Endothelial cell of umbilical vein (primary cell): ENCODE results near the gene CAPG. TPM values are rescaled to one million over a fixed set of nuclear protein-coding genes. Genes with fewer than 3 reads are reported as not detected.

ENCODE experiments used
- BruUV-seq: library from RNA; stranded (reverse); fragments of 400-500 nt; replicated peaks from 2 replicates; lab custom pipeline; 2021; lab: Mats Ljungman, UMichigan
- CTCF ChIA-PET: fragments of 300-600, 350-600 bp; sonication (Branson Sonifier 250); formaldehyde crosslinking; loops from one replicate; lab custom pipeline; 2021; ENCODE audit warnings: antibody characterized with exemption, inconsistent platforms; lab: Charles Lee
- POLR2A ChIA-PET: fragments of 300-600, 350-600 bp; sonication (Branson Sonifier 250); formaldehyde crosslinking; loops from one replicate; lab custom pipeline; 2021; ENCODE audit warnings: antibody characterized with exemption, inconsistent platforms; lab: Charles Lee
- DNase-seq: peaks from one replicate; pipeline ENCODE4 v3.0.0-alpha.2; 2011; ENCODE audit warnings: low read depth, low spot score
- FAIRE-seq: peaks from 2 replicates; lab custom pipeline; 2011; peaks lifted over from hg19 to GRCh38; lab: Jason Lieb, UNC
- H2AFZ ChIP-seq: 2 replicates; pipeline ENCODE4 v1.6.0; 2012; ENCODE audit warnings: low read depth, low read length, control low read depth, inconsistent platforms
- H3K27ac ChIP-seq: 2 replicates; pipeline ENCODE4 v1.5.1; 2011; ENCODE audit warnings: low read depth, mild to moderate bottlenecking, control low read depth, low read length, moderate library complexity; ENCODE audit not compliant: insufficient read depth
- H3K27me3 ChIP-seq, 2 experiments: 2 replicates each; pipeline versions ENCODE4 v1.6.0 to v1.6.1; 2011; ENCODE audit warnings: low read length in 2 of 2, mixed read lengths in 1 of 2; ENCODE audit not compliant: control insufficient read depth in 2 of 2, insufficient read depth in 2 of 2
- H3K36me3 ChIP-seq, 2 experiments: 2 replicates in 1 of 2; 3 replicates in 1 of 2; pipeline ENCODE4 v1.5.1; 2011; ENCODE audit warnings: low read length in 2 of 2, mild to moderate bottlenecking in 1 of 2, moderate library complexity in 1 of 2; ENCODE audit not compliant: control insufficient read depth in 2 of 2, insufficient read depth in 2 of 2; ENCODE audit errors: extremely low read depth in 1 of 2
- H3K4me1 ChIP-seq: 3 replicates; pipeline ENCODE4 v1.5.1; 2011; ENCODE audit warnings: mild to moderate bottlenecking, low read length; ENCODE audit not compliant: control insufficient read depth, insufficient read depth; ENCODE audit errors: extremely low read depth
- H3K4me2 ChIP-seq: 2 replicates; pipeline ENCODE4 v1.6.1; 2011; ENCODE audit warnings: low read length, control low read depth, mixed read lengths; ENCODE audit not compliant: insufficient read depth
- H3K4me3 ChIP-seq, 3 experiments: fragments of 200-600 bp in 1 of 3; sonication (generic), shearing (Covaris generic) in 1 of 3; replicated peaks in 1 of 3; 2 replicates each; pipeline ENCODE4 v1.5.1; 2011 to 2016; ENCODE audit warnings: control low read depth in 3 of 3, low read length in 3 of 3, mild to moderate bottlenecking in 2 of 3, inconsistent platforms in 1 of 3, low read depth in 1 of 3, moderate library complexity in 1 of 3; ENCODE audit not compliant: insufficient read depth in 1 of 3
- H3K79me2 ChIP-seq: 2 replicates; pipeline ENCODE4 v1.6.0; 2012; ENCODE audit warnings: low read length, inconsistent platforms; ENCODE audit not compliant: control insufficient read depth, insufficient read depth
- H3K9ac ChIP-seq: replicated peaks from 2 replicates; pipeline ENCODE3; 2011; ENCODE audit warnings: low read length, control low read depth; ENCODE audit not compliant: insufficient read depth; ENCODE audit errors: extremely low read depth
- H3K9me1 ChIP-seq: replicated peaks from 3 replicates; pipeline ENCODE4 v1.6.0; 2011; ENCODE audit warnings: mild to moderate bottlenecking, low read length; ENCODE audit not compliant: control insufficient read depth, insufficient read depth; ENCODE audit errors: extremely low read depth
- H3K9me3 ChIP-seq: replicated peaks from 2 replicates; pipeline ENCODE4 v1.5.1; 2012; ENCODE audit warnings: low read length, inconsistent platforms; ENCODE audit not compliant: control insufficient read depth, insufficient read depth
- H4K20me1 ChIP-seq: replicated peaks from 2 replicates; pipeline ENCODE3; 2011; ENCODE audit warnings: mild to moderate bottlenecking, low read length; ENCODE audit not compliant: control insufficient read depth, insufficient read depth; ENCODE audit errors: extremely low read depth
- CTCF ChIP-seq, 2 donors: IDR thresholded peaks; 1 replicate in 1 of 2; 2 replicates in 1 of 2; pipeline ENCODE4 v1.5.1; 2011; ENCODE audit warnings: low read length in 2 of 2, mild to moderate bottlenecking in 2 of 2, moderate library complexity in 2 of 2, control low read depth in 1 of 2, inconsistent platforms in 1 of 2, low read depth in 1 of 2; ENCODE audit not compliant: insufficient read depth in 1 of 2; ENCODE audit errors: extremely low read depth in 1 of 2
- EZH2 ChIP-seq: IDR thresholded peaks from 2 replicates; pipeline ENCODE4 v1.6.1; 2012; ENCODE audit warnings: borderline replicate concordance, low read depth, mild to moderate bottlenecking, moderate library complexity, low read length, inconsistent platforms; ENCODE audit not compliant: severe bottlenecking
- FOS ChIP-seq: IDR thresholded peaks from 2 replicates; pipeline ENCODE4 v1.6.1; 2011; ENCODE audit warnings: mild to moderate bottlenecking, low read length, moderate library complexity, borderline replicate concordance; ENCODE audit not compliant: insufficient read depth
- JUN ChIP-seq: IDR thresholded peaks from 2 replicates; pipeline ENCODE4 v1.6.1; 2011; ENCODE audit warnings: borderline replicate concordance, low read depth; ENCODE audit not compliant: insufficient read length, insufficient read depth
- MYC ChIP-seq: IDR thresholded peaks from one replicate; pipeline ENCODE4 v1.6.1; 2011; ENCODE audit warnings: mild to moderate bottlenecking, low read depth, low read length
- POLR2A ChIP-seq: IDR thresholded peaks from 2 replicates; pipeline ENCODE4 v1.6.1; 2012; ENCODE audit warnings: low read depth, mild to moderate bottlenecking, control low read depth, low read length
- POLR2AphosphoS5 ChIP-seq: IDR thresholded peaks from 2 replicates; pipeline ENCODE4 v1.6.1; 2012; ENCODE audit warnings: low read depth, mild to moderate bottlenecking, control low read depth, low read length, moderate library complexity; ENCODE audit not compliant: insufficient read depth
- dilution Hi-C: fragments of 300-500 bp; cut with MboI; formaldehyde crosslinking; loops from one replicate; pipeline ENCODE4 v1.15.0; 2019; ENCODE audit warnings: low sequenced_read_pairs; ENCODE audit not compliant: extremely low pct_ligation_motif_present
- intact Hi-C: fragments of 100-400 bp; cut with micrococcal nuclease; formaldehyde crosslinking; loops from one replicate; pipeline ENCODE4 v1.10.0; 2022
- polyA plus RNA-seq, 4 experiments: library from polyadenylated mRNA; depleted of rRNA in 3 of 4; stranded (reverse) in 3 of 4; unstranded in 1 of 4; fragments of >200 nt; gene quantifications; 2 replicates each; pipeline versions ENCODE4 v1.2.1 to v1.2.3, GENCODE V29; 2011 to 2012; ENCODE audit warnings: missing spikeins in 1 of 4
- total RNA-seq: library from RNA; stranded (reverse); gene quantifications from 2 replicates; pipeline ENCODE4 v1.2.3, GENCODE V29; 2021
- TF ChIP-seq, protein P1 (sequence below): IDR thresholded peaks from 2 replicates; pipeline ENCODE4 v1.6.1; 2011; ENCODE audit not compliant: insufficient read depth, insufficient read length

CAPG gene
- total and polyA plus RNA-seq, 2 donors (not counting 3 experiments of a cell fraction or from before 2014, with no cell fraction given) = 107 to 115 TPM

DNA sequence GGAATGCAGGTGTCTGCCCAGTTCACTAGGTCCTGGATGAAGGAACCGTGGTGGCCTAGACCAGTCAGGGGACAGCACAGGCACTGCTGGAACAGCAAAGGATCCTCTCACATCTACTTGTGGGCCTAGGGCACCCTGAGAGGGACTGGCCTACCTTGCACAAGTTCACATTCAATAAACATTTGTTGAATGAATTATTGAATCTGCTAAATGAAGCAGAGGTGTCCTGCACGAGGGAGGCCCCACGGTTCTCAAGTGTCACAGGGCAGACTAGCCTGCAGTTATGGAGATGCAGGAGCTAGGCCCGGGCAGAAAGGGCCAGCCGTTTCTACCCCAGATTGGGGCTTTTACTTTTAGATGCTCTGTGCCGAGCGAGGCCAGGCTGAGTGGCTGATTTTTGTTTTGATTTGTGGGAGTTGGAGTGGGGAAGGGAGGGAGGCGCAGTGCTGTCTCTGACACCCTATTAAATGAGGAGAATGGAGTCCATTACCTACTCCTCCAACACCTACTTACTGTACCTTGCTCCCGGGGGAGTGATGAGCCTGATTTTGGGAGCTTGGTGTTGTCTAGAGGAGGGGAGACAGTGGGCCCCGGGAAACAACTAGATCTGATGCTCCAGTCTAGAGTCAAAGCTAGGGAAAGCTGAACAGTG is 26.8 kb upstream of the CAPG start:
- Histone ChIP-seq H3K36me3 (no peaks in the 10 kb centered on the region), H3K4me3 (no peak overlapping the region), H3K4me2 (no peak overlapping the region), H3K9ac (peak overlapping the region; percentile 74), H4K20me1 (no peaks in the 10 kb centered on the region), H3K9me1 (no peaks in the 10 kb centered on the region), H3K9me3 (no peaks in the 10 kb centered on the region), H3K79me2 (no peaks in the 10 kb centered on the region), H3K4me1 (peaks cover 17% of the 10 kb centered on the region), H3K27me3 (no peaks in the 10 kb centered on the region), H3K27ac (peak overlapping the region; percentile 60), H2AFZ (peak overlapping the region; percentile 92)
- TF ChIP-seq EZH2 = no peak
- no peak for TF ChIP-seq CTCF (IDR thresholded peaks at IDR 0.05; ENCODE audit: extremely low read depth in 1 of 2, insufficient read depth in 1 of 2, low read depth in 1 of 2, low read length in 2 of 2)
- no peak for TF ChIP-seq POLR2A
- TF ChIP-seq MYC = no peak
- no peak for TF ChIP-seq JUN
- no peak for TF ChIP-seq FOS
- TF ChIP-seq, protein P1, sequence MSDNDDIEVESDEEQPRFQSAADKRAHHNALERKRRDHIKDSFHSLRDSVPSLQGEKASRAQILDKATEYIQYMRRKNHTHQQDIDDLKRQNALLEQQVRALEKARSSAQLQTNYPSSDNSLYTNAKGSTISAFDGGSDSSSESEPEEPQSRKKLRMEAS = no peak
- no peak for TF ChIP-seq POLR2AphosphoS5
- intact Hi-C loops (loop anchor here (1.0 kb wide), 2 partner anchors 62 to 101 kb away; no protein-coding TSS in a partner anchor), dilution Hi-C loops (no loop called here)
- FAIRE-seq (no peak), DNase-seq (no peak)
- BruUV-seq = TSS peak; percentile 22
- ChIA-PET POLR2A (interaction anchor here (3.1 kb wide), 1 partner anchor 102 kb away, joined by 26 read pairs; the partner anchor contains the start of gene MAT2A), CTCF (interaction anchor here (0.8 to 1.8 kb wide), 12 partner anchors 9 to 115 kb away, joined by 3 to 14 read pairs (median 4); partner anchors contain the start of gene MAT2A)
